Smooth muscle cell (in vitro differentiated cells): ENCODE data around the gene PMFBP1. TPM values are rescaled to one million over a fixed set of nuclear protein-coding genes. Genes with fewer than 3 reads are reported as not detected.

Experiments used
- DNase-seq: peaks from one replicate; lab custom pipeline; 2025; ENCODE audit not compliant: unreplicated experiment; lab: John Stamatoyannopoulos, UW
- H2AFZ ChIP-seq: fragments of 200-600 bp; sonication (generic); 2 replicates; pipeline ENCODE4 v1.6.0; 2016; ENCODE audit warnings: antibody characterized with exemption, low read depth, mild to moderate bottlenecking
- H3F3A ChIP-seq: fragments of 200-600 bp; sonication (generic); 2 replicates; pipeline ENCODE4 v1.6.0; 2017; ENCODE audit warnings: antibody characterized with exemption, low read depth
- H3K27ac ChIP-seq: fragments of 200-600 bp; sonication (generic); 2 replicates; pipeline ENCODE4 v1.5.1; 2016; ENCODE audit warnings: low read depth, mild to moderate bottlenecking
- H3K27me3 ChIP-seq: fragments of 200-600 bp; sonication (generic); 2 replicates; pipeline ENCODE4 v1.6.1; 2016; ENCODE audit warnings: low read depth, mild to moderate bottlenecking
- H3K36me3 ChIP-seq: fragments of 200-600 bp; sonication (generic); 2 replicates; pipeline ENCODE4 v1.5.1; 2016; ENCODE audit warnings: low read depth
- H3K4me1 ChIP-seq: fragments of 200-600 bp; sonication (generic); 2 replicates; pipeline ENCODE4 v1.5.1; 2016; ENCODE audit warnings: low read depth
- H3K4me2 ChIP-seq: fragments of 200-600 bp; sonication (generic); 2 replicates; pipeline ENCODE4 v1.6.0; 2016; ENCODE audit warnings: mild to moderate bottlenecking
- H3K4me3 ChIP-seq: fragments of 200-600 bp; sonication (generic); 2 replicates; pipeline ENCODE4 v1.5.1; 2016; ENCODE audit warnings: mild to moderate bottlenecking
- H3K79me2 ChIP-seq: fragments of 200-600 bp; sonication (generic); 2 replicates; pipeline ENCODE4 v1.6.0; 2016; ENCODE audit warnings: low read depth, mild to moderate bottlenecking
- H3K9ac ChIP-seq: fragments of 200-600 bp; sonication (generic); 2 replicates; pipeline ENCODE4 v1.6.0; 2016; ENCODE audit warnings: low read depth
- H3K9me3 ChIP-seq: fragments of 200-600 bp; sonication (generic); replicated peaks from 2 replicates; pipeline ENCODE4 v1.5.1; 2016; ENCODE audit warnings: low read depth
- H4K20me1 ChIP-seq: fragments of 200-600 bp; sonication (generic); 2 replicates; pipeline ENCODE4 v1.6.0; 2016; ENCODE audit warnings: low read depth
- WGBS: methylation state at CpG from one replicate; pipeline ENCODE4 v1.1.7; 2016; ENCODE audit warnings: low lambda C conversion rate; 5-methylcytosine and 5-hydroxymethylcytosine counted together
- polyA plus RNA-seq: library from polyadenylated mRNA; unstranded; fragments of >200 nt; fragmentation: Nextera tagmentation; extraction: Ambion mirVana; gene quantifications from 2 replicates; pipeline ENCODE4 v1.2.1, GENCODE V29; 2016
- total RNA-seq: library from RNA; depleted of rRNA; stranded (reverse); fragments of >200 nt; gene quantifications from 2 replicates; pipeline ENCODE4 v1.2.3, GENCODE V29; 2014
- TF ChIP-seq, protein P1 (sequence below): fragments of 200-600 bp; sonication (generic); IDR thresholded peaks from 2 replicates; pipeline ENCODE4 v1.5.1; 2017; ENCODE audit warnings: borderline replicate concordance, mild to moderate bottlenecking, antibody characterized with exemption; ENCODE audit not compliant: insufficient read depth, poor library complexity, severe bottlenecking

The PMFBP1 gene
- total and polyA plus RNA-seq, 2 experiments from 2014 or later: 0.31 to 0.80 TPM

GRCh38 chr16:72093448-72094265 is 78.3 kb downstream of the PMFBP1 start, which contains the start of the genes DHX38 and TXNL4B:
Gene DHX38 (plus strand): TSS chr16:72093847. CDS start chr16:72096158, 2,311 bp downstream.
Gene TXNL4B (minus strand): TSS chr16:72093620. CDS start chr16:72090749, 2,871 bp downstream.
- under 1% methylated on average over 43 of the region's 43 CpGs for WGBS
- peaks cover 45% of the 10 kb centered on the region for H3K79me2 ChIP-seq
- TF ChIP-seq, protein P1, sequence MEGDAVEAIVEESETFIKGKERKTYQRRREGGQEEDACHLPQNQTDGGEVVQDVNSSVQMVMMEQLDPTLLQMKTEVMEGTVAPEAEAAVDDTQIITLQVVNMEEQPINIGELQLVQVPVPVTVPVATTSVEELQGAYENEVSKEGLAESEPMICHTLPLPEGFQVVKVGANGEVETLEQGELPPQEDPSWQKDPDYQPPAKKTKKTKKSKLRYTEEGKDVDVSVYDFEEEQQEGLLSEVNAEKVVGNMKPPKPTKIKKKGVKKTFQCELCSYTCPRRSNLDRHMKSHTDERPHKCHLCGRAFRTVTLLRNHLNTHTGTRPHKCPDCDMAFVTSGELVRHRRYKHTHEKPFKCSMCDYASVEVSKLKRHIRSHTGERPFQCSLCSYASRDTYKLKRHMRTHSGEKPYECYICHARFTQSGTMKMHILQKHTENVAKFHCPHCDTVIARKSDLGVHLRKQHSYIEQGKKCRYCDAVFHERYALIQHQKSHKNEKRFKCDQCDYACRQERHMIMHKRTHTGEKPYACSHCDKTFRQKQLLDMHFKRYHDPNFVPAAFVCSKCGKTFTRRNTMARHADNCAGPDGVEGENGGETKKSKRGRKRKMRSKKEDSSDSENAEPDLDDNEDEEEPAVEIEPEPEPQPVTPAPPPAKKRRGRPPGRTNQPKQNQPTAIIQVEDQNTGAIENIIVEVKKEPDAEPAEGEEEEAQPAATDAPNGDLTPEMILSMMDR: no peak

GRCh38 chr16:72092832-72093447 is 79.0 kb downstream of the PMFBP1 start:
- H3K9ac ChIP-seq: peak overlapping the region; percentile 80
- H3K9me3 ChIP-seq: no peaks in the 10 kb centered on the region
- WGBS: 3% methylated on average over 22 of the region's 22 CpGs
- peaks cover 23% of the 10 kb centered on the region for H3K36me3 ChIP-seq
- peaks cover 45% of the 10 kb centered on the region for H3K79me2 ChIP-seq
- H3F3A ChIP-seq: no peaks in the 10 kb centered on the region
- peaks cover 12% of the 10 kb centered on the region for H3K4me1 ChIP-seq
- peak overlapping the region; percentile 80 for H3K4me3 ChIP-seq
- peak overlapping the region; percentile 88 for H2AFZ ChIP-seq
- TF ChIP-seq, protein P1: no peak
- no peak for DNase-seq
- H4K20me1 ChIP-seq: no peaks in the 10 kb centered on the region
- peak overlapping the region; percentile 66 for H3K27ac ChIP-seq
- H3K27me3 ChIP-seq: no peaks in the 10 kb centered on the region
- peak overlapping the region; percentile 83 for H3K4me2 ChIP-seq

More at GRCh38 chr16:72093448-72094265, 78.3 kb downstream of the PMFBP1 start, which contains the start of the genes DHX38 and TXNL4B:
- Histone ChIP-seq H3K4me1 (peaks cover 12% of the 10 kb centered on the region), H3K36me3 (peaks cover 17% of the 10 kb centered on the region), H3K9me3 (no peaks in the 10 kb centered on the region), H3K27me3 (no peaks in the 10 kb centered on the region), H3F3A (no peaks in the 10 kb centered on the region), H3K4me3 (peak within 1 kb of the TSS; percentile 80), H3K9ac (peak within 1 kb of the TSS; percentile 83), H4K20me1 (peaks cover 6% of the 10 kb centered on the region), H3K27ac (peak within 1 kb of the TSS; percentile 66), H2AFZ (peak within 1 kb of the TSS; percentile 88), H3K4me2 (peak within 1 kb of the TSS; percentile 95)
- DNase-seq: peak; percentile 60

DNA sequence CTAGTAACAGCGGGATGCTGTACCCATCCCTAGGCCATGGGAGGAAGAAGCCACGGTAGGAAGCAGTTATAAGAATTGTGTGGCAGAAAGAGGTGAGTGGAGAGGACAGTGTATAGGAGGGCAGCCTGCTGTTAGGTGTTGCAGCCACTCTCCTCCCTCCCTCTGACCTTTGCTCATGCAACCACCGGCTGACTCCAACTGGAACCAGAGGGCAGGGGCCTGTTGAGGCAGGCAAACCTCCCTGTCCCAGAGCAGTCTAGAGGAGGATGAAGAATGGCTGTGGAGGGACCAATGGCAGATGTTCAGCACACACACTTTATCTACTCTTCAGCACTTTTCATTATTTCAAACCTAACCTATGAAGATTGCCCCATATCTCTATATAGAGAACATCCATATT is 80.7 kb downstream of the PMFBP1 start:
- peaks cover 45% of the 10 kb centered on the region for H3K79me2 ChIP-seq
- 100% methylated on average over 3 of the region's 3 CpGs for whole genome bisulfite sequencing

More for the DNA sequence above, 80.7 kb downstream of the PMFBP1 start:
- H3K9ac ChIP-seq: no peak overlapping the region
- H3K36me3 ChIP-seq: peaks cover 15% of the 10 kb centered on the region
- TF ChIP-seq, protein P1: no peak
- no peaks in the 10 kb centered on the region for H4K20me1 ChIP-seq
- peaks cover 12% of the 10 kb centered on the region for H3K4me1 ChIP-seq
- H3K27ac ChIP-seq: no peak overlapping the region
- no peak overlapping the region for H3K4me2 ChIP-seq
- no peaks in the 10 kb centered on the region for H3K9me3 ChIP-seq
- H3K4me3 ChIP-seq: no peak overlapping the region
- H3K27me3 ChIP-seq: no peaks in the 10 kb centered on the region
- H2AFZ ChIP-seq: no peak overlapping the region
- DNase-seq: no peak
- no peaks in the 10 kb centered on the region for H3F3A ChIP-seq
